Gastroesophageal sphincter (tissue), 3 donors: Measurements from ENCODE around the gene MRPL55.

Experiments
- EP300 ChIP-seq: sonication (generic); formaldehyde crosslinking; IDR thresholded peaks from one replicate; pipeline ENCODE4 v1.6.1; 2017; ENCODE audit warnings: antibody characterized with exemption, mild to moderate bottlenecking
- POLR2AphosphoS5 ChIP-seq: sonication (generic); formaldehyde crosslinking; IDR thresholded peaks from one replicate; pipeline ENCODE4 v1.6.1; 2017; ENCODE audit warnings: antibody characterized with exemption
- TF ChIP-seq, protein P1 (sequence below), 4 experiments: fragments of 200-600 bp in 2 of 4; fragments of 450-650 bp in 2 of 4; sonication (generic) in 1 of 4; IDR thresholded peaks; one replicate each; pipeline ENCODE4 v1.5.1; 2017 to 2019; ENCODE audit warnings: antibody characterized with exemption in 4 of 4, mild to moderate bottlenecking in 2 of 4, moderate library complexity in 2 of 4

- TF ChIP-seq, protein P1, sequence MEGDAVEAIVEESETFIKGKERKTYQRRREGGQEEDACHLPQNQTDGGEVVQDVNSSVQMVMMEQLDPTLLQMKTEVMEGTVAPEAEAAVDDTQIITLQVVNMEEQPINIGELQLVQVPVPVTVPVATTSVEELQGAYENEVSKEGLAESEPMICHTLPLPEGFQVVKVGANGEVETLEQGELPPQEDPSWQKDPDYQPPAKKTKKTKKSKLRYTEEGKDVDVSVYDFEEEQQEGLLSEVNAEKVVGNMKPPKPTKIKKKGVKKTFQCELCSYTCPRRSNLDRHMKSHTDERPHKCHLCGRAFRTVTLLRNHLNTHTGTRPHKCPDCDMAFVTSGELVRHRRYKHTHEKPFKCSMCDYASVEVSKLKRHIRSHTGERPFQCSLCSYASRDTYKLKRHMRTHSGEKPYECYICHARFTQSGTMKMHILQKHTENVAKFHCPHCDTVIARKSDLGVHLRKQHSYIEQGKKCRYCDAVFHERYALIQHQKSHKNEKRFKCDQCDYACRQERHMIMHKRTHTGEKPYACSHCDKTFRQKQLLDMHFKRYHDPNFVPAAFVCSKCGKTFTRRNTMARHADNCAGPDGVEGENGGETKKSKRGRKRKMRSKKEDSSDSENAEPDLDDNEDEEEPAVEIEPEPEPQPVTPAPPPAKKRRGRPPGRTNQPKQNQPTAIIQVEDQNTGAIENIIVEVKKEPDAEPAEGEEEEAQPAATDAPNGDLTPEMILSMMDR (IDR thresholded peaks at IDR 0.05), result no peak
- no peak for TF ChIP-seq EP300
- TF ChIP-seq POLR2AphosphoS5, result no peak
Measured at GRCh38 chr1:228139406-228139930, 30.4 kb upstream of the MRPL55 start.
